GM12878 (cell line): ENCODE measurements around the gene HIVEP3.

ENCODE experiments used
- CTCF ChIP-seq, 3 experiments: IDR thresholded peaks in 2 of 3; conservative IDR thresholded peaks in 1 of 3; 2 replicates each; pipeline ENCODE4 v1.5.1; 2011; ENCODE audit warnings: low read depth in 3 of 3, low read length in 3 of 3, mild to moderate bottlenecking in 3 of 3, control low read depth in 2 of 3, moderate library complexity in 2 of 3, inconsistent platforms in 1 of 3, mixed read lengths in 1 of 3; ENCODE audit not compliant: control insufficient read depth in 2 of 3, insufficient read depth in 1 of 3; ENCODE audit errors: extremely low read depth in 1 of 3
- EP300 ChIP-seq, 2 experiments: fragments of 150-350 bp in 1 of 2; IDR thresholded peaks; 2 replicates each; pipeline ENCODE4 v1.6.1; 2011 to 2012; ENCODE audit warnings: low read depth in 2 of 2, low read length in 2 of 2, borderline replicate concordance in 1 of 2, improper control_type of control experiment in 1 of 2, inconsistent platforms in 1 of 2; ENCODE audit not compliant: control insufficient read depth in 1 of 2
- GATAD2B ChIP-seq: fragments of 450-650 bp; conservative IDR thresholded peaks from 2 replicates; pipeline ENCODE4 v1.6.1; 2017; ENCODE audit warnings: low read depth, mild to moderate bottlenecking, moderate library complexity
- SREBF1 ChIP-seq: IDR thresholded peaks from 2 replicates; pipeline ENCODE4 v1.6.1; 2012; ENCODE audit warnings: mild to moderate bottlenecking, low read length

- TF ChIP-seq EP300 (IDR thresholded peaks at IDR 0.05; ENCODE audit: borderline replicate concordance in 1 of 2, control insufficient read depth in 1 of 2, low read depth in 2 of 2, low read length in 2 of 2): no peak
- no peak for TF ChIP-seq CTCF (IDR thresholded peaks at IDR 0.05 in 2 of 3, conservative IDR thresholded peaks at IDR 0.05 in 1 of 3; ENCODE audit: control insufficient read depth in 2 of 3, extremely low read depth in 1 of 3, insufficient read depth in 1 of 3, low read depth in 3 of 3, low read length in 3 of 3)
- TF ChIP-seq GATAD2B: no peak
- no peak for TF ChIP-seq SREBF1
Observed at GRCh38 chr1:41689139-41689538, 229.6 kb downstream of the HIVEP3 start.
